HG02938 (cell line): ENCODE data around the gene C1QL1.
"Not testable (repeated sequence)": the region's sequence is repeated elsewhere in the genome, so short reads cannot be mapped to it uniquely, and the experiment has no call there.

Experiments used
- ATAC-seq: cut with Tn5 transposase; IDR thresholded peaks from one replicate; pipeline ENCODE4 v1.9.1; 2021; ENCODE audit warnings: mild to moderate bottlenecking, moderate library complexity; ENCODE audit not compliant: unreplicated experiment

The C1QL1 gene

DNA sequence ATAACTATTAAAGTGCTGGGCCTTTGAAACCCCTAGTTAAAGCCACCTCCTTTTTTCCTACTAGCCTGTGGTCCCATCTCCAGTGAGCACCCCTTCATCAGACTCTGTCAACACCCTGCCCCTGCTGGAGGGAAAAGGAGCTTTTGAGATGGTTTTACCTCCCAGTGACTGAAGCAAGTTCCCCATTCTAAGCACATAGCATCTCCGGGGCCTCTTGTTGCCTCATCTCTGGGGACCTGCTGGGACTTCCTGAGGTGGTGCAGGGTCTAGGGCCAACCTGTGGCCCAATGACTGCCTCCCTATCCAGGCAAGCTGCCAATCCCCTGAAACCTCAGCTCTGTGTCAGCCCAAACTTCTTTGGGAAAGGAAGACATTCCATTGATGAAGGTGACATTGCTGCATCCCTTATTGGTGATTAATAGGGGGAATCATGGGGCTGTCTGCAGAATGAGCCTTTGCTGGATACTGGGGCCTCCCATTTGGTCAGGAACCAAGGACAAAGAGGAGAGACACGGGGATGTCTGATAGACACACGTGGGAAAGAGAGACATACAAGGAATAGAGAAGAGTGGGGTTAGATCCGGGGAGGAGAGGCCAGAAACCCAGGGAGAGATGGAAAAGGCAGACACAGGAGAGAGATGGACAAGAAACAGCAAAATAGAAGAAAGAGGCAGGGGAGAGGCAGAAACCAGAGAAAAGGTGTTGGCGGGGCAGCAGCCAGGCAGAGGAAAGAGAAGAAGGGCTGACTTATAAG, 2.4 kb downstream of the C1QL1 start:
- ATAC-seq = no peak

DNA sequence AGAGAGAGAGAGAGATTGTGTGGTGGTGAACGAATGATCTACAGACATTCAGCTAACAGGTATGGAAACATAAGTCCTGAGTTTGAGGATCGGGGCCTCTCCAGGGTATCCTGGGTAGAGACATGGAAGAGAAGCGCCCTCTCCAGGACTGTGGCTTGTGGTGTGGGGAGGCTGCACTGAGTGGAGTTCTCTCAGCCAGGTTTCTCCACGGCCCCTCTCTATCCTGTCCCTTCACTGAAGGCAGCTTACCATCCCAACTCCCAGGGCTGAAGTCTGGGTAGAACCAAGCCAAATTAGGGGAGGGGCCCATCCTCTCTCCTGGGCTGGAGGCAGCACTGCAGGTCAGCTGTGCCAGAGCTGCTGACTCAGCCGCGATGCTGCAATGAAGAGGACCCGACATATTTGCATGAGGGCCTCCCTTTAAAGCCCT, 6.2 kb downstream of the C1QL1 start:
- no peak for ATAC-seq

DNA sequence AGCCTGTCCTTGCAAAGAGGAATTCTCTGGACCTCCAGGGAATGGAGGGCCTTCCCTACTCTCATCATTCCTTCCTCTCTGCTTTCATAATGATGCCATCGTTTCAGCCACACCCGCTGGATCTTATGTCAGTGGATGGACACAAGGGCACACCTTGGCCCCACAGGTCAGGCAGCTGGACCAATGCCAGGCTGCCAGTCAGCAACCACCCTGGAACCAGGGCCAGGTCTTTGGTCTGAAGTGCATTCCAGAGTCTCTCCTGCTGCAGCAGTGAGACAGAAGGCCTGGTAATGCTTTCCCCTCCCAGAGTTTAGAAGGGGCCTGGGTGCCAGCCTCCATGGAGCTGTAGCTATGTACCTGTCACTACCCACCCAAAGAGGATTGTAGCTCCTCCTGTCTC, 7.4 kb downstream of the C1QL1 start:
- no peak for ATAC-seq

DNA sequence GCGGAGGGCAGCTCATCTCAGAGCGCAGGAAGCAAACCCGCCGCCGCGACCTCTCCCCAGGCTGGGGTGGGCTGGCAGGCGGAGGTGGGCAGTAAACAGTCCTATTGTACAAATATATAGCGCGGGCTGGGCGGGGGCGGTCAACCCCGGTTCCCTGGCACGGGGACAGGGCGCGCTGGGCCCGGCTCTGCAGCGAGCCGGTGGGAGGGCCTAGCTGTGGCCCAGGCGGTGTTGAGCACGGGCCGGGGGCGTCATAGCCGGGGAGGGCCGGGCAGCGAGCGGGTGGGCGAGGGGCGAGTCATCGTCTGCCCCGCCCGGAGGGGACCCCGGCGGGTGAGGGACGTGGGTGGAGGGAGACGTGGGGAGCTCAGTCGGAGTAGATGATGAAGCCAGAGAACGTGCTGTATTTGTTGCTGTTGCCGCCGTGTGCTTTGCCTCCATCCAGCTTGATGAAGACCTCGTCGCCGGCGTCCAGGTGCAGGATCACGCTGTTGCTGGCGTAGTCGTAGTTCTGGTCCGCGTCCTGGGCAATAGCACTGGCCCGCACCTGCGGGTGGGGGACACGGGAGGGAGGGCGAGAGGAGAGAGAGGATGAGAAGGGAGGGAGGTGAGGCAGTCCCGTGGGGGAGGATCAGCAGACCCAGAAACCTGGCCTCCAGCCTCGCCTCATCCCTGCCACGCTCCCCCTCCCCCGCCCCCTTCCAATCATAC, 8.1 kb downstream of the C1QL1 start:
- ATAC-seq = no peak

DNA sequence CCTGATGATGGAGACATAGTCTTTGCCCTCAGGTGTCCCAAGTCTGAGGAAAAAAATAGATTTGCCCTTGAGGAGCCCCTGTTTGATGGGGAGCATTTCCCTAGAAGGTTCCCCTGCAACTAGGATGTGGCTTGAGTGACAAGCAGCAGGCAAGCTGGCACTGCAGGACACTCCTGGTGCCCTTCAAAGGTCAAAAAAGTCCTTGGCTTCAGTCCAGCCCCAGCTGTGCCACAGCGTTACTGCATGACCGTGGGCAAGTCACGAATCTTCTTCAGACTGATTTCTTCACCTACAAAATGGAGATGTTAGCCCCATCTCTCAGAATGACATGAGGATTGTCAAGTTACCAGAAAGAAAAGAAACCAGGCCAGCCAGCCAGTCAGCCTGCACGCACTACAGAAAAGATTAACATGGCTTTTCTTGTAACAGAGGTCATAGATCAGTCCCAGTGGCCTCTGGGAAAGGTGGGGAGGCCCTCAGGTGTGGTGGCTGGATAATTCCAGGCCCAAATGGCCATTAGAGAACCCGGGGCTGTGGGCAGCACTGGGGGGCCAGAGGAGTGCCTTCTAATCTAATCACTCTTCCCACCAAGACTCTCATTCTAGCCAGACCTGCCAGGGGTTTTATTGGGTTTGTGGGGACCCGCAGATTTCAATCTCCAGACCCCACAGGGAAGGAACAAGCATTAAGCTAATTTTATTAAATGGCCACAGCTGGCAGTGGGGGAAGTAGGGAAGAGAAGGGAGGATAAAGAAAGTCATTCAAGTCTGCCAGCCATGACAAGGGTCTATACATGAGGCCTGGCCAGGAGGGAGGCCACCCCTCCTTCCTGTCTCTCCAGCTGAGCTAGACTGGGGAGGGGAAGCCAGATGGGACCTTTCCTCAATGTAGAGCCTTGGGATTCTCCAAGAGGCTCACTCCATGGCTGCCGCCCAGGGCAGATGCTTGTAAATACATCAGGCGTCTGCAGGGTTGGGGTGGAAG, 10.8 kb downstream of the C1QL1 start:
- no peak for ATAC-seq

DNA sequence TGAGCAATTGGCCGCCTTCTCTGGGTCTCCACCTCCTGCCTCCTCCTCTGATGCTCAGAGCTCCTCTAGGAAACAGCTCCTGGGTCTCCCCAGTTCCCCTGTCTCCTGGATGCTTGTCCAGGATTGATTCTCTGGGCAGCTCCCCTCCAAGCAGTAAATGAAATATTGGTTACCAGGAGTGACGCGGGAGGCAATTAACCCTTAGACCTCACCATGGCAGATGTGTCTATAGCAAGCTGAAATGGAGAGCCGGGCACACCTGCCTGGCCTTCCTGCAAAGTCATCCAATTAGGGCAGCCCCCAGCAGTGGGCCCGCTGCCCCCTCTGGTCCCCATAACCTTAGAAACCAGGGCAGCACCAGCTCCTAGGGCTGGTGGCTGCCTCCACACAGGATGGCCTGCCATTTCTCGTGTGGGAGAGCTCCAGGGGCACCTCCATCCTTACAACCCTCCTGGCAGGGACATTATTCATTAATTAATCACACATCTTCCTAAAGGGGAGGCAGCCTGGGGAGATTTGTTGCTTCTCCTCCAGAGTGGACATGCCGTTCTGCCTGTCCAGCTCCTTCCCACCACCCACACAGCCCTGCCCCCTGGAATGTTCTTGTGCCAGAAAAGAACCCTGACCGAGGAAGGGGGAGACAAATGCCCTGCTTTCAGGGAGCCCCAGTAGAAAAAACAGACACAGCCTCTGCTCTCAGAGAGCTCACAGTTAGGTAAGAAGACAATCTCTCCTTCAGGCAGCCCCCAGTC, 12.3 kb downstream of the C1QL1 start:
- ATAC-seq = no peak

DNA sequence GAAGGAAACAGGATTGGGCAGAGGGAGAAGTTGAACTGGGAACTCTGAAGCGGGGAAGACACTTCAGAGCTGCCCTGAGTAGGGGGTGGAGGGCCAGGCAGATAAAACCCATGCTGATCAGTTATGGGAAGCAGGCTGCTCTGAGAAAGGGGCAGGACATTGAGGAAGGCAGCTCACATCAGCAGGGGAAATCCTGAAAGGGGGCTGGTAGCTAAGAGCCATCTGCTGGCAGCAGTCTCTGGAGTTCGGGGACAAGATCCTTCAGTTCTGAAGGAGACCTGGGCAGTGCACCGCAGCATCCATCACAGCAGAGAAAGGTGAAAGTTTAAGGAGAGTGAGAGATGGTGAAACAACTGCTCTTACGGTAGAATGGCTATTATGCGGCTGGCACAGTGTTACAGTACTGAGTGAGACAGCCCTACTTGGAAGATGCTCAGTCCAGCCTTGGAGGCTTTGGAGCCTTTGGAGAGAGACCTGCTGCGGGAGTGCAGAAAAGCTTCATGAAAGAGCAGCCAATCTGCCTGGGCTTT, 15.1 kb downstream of the C1QL1 start:
- no peak for ATAC-seq

DNA sequence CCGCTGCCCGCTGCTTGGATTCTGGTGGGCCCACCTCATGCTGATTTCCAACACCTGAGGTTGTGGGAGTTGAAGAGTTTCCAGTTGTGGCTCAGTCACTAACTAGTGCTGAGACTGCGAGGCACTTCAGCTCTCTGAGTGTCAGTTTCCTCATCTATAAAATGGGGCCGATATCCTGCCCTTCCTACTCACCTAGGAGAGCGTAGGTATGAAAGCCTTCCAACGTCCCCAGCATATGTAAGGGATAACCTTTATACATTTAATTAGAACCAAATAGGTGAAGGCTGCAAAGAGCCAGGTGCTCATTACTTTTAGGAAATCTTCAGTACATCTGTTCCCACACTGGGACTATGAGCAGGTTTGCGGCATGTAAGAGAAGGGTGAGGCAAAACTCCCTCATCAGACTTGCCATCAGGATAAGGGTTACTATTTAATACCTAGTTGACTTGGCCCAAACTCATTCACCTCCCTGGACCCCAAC, 19.7 kb downstream of the C1QL1 start:
- no peak for ATAC-seq

DNA sequence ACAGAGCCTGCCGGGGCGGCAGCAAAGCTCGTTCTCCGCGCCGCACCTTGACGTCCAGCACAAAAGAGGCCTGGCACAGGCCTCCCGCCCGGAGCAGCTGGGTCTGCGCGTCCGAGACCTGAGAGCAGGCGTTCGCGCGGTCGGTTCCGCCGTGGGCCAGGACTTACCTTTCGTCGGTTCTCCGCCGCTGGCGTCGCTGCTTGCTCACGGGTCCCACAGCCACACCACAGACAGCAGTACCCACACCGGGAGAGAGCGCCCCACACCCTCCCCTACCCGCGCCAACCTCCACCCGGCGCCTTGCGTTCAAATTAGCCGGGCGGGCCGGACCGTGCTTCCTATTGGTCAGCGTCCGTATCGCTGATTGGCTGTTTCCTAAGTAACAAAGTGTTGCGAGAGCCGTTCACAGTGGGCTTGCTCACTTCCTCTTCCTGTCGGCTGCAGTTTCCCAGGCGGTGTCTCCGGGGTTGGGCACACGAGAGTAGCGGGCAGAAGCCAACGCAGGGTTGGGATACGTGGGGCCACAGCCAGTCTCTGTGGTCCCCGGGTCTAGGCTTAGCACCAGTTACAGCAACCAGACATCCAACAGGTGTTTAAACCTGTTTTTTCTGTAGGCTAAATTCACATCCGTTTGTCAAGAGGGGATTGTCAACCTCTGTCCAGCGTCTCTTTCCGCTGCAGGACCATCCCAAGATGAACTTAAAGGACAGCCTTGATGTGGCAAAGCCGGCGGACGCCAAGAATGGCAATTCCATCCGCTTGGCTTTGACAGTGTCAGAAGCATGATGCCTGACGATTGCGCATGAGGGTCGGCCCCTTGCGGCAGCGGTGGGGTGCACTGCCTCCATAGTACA, 20.4 kb downstream of the C1QL1 start, which contains the start of gene KIF18B:
KIF18B (minus strand) TSS at position 313 of the 854 bp plus-strand sequence. CDS start 11,429 bp downstream, outside the sequence.
- peak; percentile 77 for ATAC-seq

DNA sequence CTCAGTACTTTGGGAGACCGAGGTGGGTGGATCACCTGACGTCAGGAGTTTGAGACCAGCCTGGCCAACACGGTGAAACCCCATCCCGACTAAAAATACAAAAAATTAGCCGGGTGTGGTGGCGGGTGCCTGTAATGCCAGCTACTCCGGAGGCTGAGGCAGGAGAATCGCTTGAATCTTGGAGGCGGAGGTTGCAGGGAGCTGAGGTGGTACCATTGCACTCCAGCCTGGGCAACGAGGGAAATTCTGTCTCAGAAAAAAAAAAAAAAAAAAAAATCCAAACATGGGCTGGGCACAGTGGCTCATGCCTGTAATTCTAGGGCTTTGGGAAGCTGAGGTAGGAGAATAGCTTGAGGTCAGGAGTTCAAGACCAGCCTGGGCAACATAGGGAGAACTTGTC, 22.5 kb downstream of the C1QL1 start:
- ATAC-seq = not testable (repeated sequence)

DNA sequence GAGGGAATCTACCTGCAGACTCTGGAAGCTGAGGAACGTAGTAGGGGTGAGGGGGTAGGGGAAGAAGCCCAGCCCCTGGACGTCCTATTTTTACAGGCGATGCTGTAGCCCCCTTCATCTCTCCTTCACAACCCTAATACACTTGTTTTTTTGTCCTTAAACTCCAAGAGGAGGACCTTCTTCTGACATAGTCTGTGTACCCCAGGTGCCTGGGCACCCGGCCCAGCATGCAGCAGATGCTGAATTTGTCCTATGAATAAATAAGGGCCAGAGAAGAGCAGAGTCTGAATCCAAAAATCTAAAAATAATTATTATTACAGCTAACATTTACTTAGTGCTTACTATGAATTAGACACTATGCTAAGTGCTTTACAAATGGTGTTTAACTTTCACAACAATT, 25.6 kb downstream of the C1QL1 start:
- no peak for ATAC-seq

DNA sequence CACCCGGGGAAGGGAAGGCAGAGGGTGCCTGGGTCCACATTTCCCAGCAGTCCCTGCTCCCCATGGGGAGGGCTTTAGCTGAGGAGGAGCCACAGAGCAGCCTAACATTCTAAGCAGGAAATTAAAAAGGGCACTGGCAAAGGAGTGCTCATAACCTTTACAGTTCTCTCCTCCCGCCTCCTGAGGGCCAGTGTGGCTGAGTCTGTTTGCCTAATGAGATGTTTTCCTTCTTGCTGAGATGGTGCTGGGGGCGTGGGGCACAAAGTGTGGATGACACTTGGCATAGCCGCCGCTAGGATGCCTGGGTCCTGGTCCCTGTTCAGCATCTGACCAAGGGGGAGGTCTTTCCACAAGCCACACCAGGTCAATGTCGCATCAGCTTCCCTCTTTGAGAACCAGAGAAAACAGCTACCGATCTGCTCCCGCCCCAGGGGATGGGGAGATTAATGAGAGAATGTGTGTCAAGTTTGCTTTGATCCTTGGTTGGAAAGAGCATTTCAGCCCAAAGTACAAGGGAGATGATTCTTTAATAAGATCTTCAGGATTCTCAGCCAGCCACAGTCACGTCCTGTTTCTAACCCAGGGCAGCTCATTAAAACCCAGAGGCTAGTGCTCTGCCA, 26.3 kb downstream of the C1QL1 start:
- ATAC-seq = no peak

DNA sequence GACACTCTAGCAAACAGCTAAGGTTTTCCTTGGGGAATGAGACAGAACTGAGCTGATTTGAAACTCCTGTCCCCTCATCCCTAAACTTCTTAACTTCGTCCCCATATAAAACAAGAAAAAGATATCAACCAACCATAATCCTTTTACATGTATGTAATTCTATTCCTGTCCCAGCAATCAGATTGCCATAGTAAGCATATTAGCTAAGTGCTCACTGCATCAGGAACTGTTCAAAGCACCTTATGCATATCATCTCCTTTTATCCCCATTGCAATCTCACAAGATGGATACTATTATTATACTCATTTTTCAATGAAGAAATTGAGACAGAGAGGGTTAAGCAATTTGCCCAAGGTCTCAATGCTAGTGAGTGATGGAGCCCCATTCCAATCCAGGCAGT, 27.3 kb downstream of the C1QL1 start:
- no peak for ATAC-seq

DNA sequence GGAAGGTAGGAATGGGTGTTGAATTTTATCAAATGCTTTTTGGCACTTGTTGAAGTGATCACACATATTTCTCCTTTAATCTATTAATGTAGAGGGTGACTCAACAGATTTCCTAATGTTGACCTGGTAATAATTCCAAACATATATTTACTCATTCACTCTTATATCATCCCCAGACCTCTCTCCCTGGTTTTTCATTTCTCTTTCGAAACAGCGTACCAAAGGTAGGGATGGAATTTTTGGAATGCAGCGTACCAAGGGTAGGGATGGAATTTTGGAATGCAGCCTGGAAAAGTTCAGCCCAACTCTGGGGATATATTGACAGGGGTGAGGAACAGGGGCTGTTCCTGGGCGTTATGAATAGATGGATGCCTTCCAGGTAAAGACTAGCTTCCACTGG, 27.8 kb downstream of the C1QL1 start:
- no peak for ATAC-seq

DNA sequence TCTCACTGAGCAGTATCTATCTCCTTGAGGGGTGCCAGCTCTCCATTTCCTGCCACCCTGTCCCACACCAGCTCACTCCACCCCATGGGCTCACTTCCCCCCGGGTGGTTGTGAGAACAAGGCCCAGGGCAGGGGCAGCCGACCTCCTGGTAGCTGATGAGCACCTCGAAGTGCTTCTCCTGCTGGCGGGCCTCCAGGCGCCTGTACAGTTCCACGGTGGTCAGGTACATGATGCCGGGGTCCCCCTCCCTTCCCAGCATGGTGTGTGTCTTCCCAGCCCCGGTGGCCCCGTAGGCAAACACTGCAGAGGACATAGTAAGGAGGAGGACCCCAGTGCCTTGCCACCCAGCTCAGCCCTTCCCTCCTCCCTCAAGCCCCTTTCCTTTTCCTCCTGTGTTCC, 33.0 kb downstream of the C1QL1 start:
- ATAC-seq = no peak

DNA sequence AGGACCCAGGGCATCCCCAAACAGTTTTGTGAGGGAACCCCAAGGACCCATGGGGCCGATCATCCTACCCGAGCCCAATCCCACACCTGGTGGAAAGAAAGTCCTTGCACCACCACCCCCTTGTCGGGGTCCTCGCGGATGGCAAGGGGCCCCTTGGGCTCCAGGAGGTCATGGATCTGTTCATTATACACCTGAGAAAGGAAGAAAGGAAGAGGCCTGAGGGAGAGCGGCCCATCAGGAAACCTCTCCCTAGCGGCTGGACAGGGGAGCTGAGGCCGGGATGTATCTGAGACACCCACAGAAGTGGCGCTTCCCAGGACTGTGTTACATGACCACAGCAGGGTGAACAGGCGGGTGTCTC, 33.4 kb downstream of the C1QL1 start:
- no peak for ATAC-seq

DNA sequence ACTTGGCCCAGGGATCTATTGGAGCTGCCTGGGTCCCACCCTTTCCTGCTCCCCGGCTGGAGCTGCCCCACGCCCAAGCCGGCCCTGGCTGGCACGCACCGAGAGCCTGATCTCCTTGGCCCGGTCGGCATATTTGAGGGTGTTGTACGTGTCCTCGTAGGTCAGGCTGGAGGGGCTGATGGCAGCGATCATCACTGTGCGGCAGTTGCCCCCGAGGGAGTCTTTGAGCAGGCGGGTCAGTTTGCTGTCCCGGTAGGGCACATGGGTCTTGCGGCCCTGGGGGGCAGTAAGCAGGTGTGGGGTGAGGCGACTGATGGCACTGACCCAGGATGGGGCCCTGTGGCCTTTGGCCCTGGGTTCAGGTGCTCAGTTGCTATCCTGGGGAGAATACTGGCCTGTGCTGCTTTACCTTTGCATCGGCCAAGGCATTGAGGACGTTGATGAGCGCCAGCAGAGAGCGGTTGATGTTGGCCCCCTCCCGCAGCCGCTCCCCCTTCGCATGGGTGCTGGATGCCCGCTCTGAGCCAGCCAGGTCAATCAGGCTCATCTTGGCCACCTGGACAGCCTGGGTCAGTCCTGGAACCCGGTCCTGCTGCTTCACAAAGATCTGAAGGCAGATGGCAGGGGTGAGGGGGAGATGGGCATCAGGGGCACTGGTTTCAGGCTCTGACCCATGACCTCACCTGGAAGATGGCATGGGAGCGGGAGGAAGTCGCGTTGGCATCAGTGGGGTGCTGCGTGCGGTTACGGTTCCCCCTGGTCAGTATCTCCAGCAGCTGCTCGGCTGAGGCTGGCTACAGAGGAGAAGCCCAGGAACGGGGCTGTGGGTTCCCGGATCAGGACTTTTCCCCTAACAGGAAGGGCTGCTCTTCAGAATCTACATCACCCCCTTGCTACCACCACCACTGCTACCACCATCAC, 34.0 kb downstream of the C1QL1 start:
- ATAC-seq = no peak

DNA sequence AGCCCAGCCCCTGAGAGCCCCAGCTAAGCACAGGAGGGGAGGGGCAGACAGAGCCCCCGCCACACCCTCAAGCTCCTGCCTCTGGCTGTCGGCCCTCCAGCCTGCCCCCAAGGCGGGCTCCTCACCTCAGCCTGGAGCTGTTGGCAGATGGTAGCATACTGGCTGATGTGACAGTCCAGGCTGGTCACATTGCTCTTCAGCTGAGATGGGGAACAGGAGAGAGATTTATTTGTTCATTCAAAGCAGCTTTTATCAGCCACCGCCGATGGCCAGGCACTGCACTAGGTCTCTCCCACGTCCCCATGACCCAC, 35.4 kb downstream of the C1QL1 start:
- no peak for ATAC-seq
